NK-92 treated with Interleukin-12 subunit alpha and Interleukin-12 subunit beta, amount 100 ng/mL, for 24 hours (cell line): ENCODE data around the gene ADAMTS7.
"Not testable (repeated sequence)": the region's sequence is repeated elsewhere in the genome, so short reads cannot be mapped to it uniquely, and the experiment has no call there.

Source experiments
- DNase-seq: peaks from one replicate; lab custom pipeline; 2025; lab: John Stamatoyannopoulos, UW

The ADAMTS7 gene

GRCh38 chr15:78779176-78779785 is 32.0 kb downstream of the ADAMTS7 start:
- not testable (repeated sequence) for DNase-seq

GRCh38 chr15:78778422-78778821 is 32.8 kb downstream of the ADAMTS7 start:
- no peak for DNase-seq

- DNase-seq = not testable (repeated sequence)
These were observed 33.3 kb downstream of the ADAMTS7 start for GRCh38 chr15:78777953-78778345.

GRCh38 chr15:78777290-78777952 is 33.8 kb downstream of the ADAMTS7 start:
- DNase-seq = not testable (repeated sequence)

- not testable (repeated sequence) for DNase-seq
These were observed 35.0 kb downstream of the ADAMTS7 start for GRCh38 chr15:78776046-78776925.

GRCh38 chr15:78775472-78775871 is 35.8 kb downstream of the ADAMTS7 start:
- no peak for DNase-seq

GRCh38 chr15:78774451-78774990 is 36.7 kb downstream of the ADAMTS7 start:
- not testable (repeated sequence) for DNase-seq

- DNase-seq = not testable (repeated sequence)
These were observed 37.4 kb downstream of the ADAMTS7 start for GRCh38 chr15:78773765-78774450.

GRCh38 chr15:78772738-78773137 is 38.5 kb downstream of the ADAMTS7 start:
- DNase-seq = no peak

GRCh38 chr15:78771436-78772000 is 39.7 kb downstream of the ADAMTS7 start:
- not testable (repeated sequence) for DNase-seq

GRCh38 chr15:78771020-78771419 is 40.2 kb downstream of the ADAMTS7 start:
- DNase-seq = not testable (repeated sequence)

GRCh38 chr15:78769473-78770225 is 41.6 kb downstream of the ADAMTS7 start:
- DNase-seq = not testable (repeated sequence)

GRCh38 chr15:78768531-78769408 is 42.5 kb downstream of the ADAMTS7 start:
- DNase-seq = no peak

- no peak for DNase-seq
These were observed 43.2 kb downstream of the ADAMTS7 start for GRCh38 chr15:78768096-78768495.

GRCh38 chr15:78767331-78767951 is 43.8 kb downstream of the ADAMTS7 start:
- DNase-seq = no peak

GRCh38 chr15:78766641-78767071 is 44.6 kb downstream of the ADAMTS7 start:
- DNase-seq = not testable (repeated sequence)

- no peak for DNase-seq
These were observed 45.2 kb downstream of the ADAMTS7 start for GRCh38 chr15:78766041-78766440.

- DNase-seq = not testable (repeated sequence)
These were observed 46.0 kb downstream of the ADAMTS7 start for GRCh38 chr15:78765154-78765860.
